H1 (cell line): ENCODE measurements around the gene PFKFB1. TPM values are rescaled to one million over a fixed set of nuclear protein-coding genes. Genes with fewer than 3 reads are reported as not detected.

Experiments
- CTCF ChIA-PET: fragments of 300-600 bp; sonication (Branson Sonifier 250); formaldehyde crosslinking; loops from one replicate; lab custom pipeline; 2021; ENCODE audit not compliant: partially characterized antibody; lab: Charles Lee
- POLR2A ChIA-PET: fragments of 300-600 bp; sonication (Branson Sonifier 250); formaldehyde crosslinking; loops from one replicate; lab custom pipeline; 2021; ENCODE audit warnings: inconsistent platforms; ENCODE audit not compliant: partially characterized antibody; lab: Charles Lee
- DNase-seq, 2 experiments: peaks; one replicate each; pipeline versions ENCODE4 v3.0.0 to v3.0.0-alpha.2; 2010 to 2022; ENCODE audit warnings: low spot score in 2 of 2, low read depth in 1 of 2, mixed read lengths in 1 of 2
- FAIRE-seq: peaks from 2 replicates; lab custom pipeline; 2011; peaks lifted over from hg19 to GRCh38; lab: Jason Lieb, UNC
- H2AFZ ChIP-seq: 2 replicates; pipeline ENCODE4 v1.8.1; 2012; ENCODE audit warnings: low read length, inconsistent platforms
- H2AK5ac ChIP-seq: 2 replicates; pipeline ENCODE4 v1.6.1; 2013; ENCODE audit warnings: low read depth, low read length
- H2BK120ac ChIP-seq: replicated peaks from 2 replicates; pipeline ENCODE3; 2013; ENCODE audit warnings: low read depth, low read length, inconsistent platforms
- H2BK12ac ChIP-seq: 2 replicates; pipeline ENCODE4 v1.6.1; 2013; ENCODE audit warnings: low read depth, low read length
- H2BK15ac ChIP-seq: 2 replicates; pipeline ENCODE4 v1.6.1; 2013; ENCODE audit warnings: low read length
- H2BK20ac ChIP-seq: 2 replicates; pipeline ENCODE4 v1.6.1; 2013; ENCODE audit warnings: low read length
- H2BK5ac ChIP-seq: 2 replicates; pipeline ENCODE4 v1.6.1; 2013; ENCODE audit warnings: low read depth, low read length
- H3K14ac ChIP-seq: 2 replicates; pipeline ENCODE4 v1.6.1; 2013; ENCODE audit warnings: inconsistent platforms; ENCODE audit not compliant: insufficient read length
- H3K18ac ChIP-seq: 2 replicates; pipeline ENCODE4 v1.6.1; 2013; ENCODE audit warnings: low read length; ENCODE audit errors: extremely low read depth
- H3K23ac ChIP-seq: 2 replicates; pipeline ENCODE4 v1.6.1; 2013; ENCODE audit warnings: inconsistent platforms; ENCODE audit not compliant: insufficient read length
- H3K23me2 ChIP-seq: 2 replicates; pipeline ENCODE4 v1.6.1; 2013; ENCODE audit warnings: low read depth, low read length
- H3K27ac ChIP-seq: 2 replicates; pipeline ENCODE4 v1.6.1; 2011; ENCODE audit warnings: low read depth, low read length, inconsistent platforms
- H3K27me3 ChIP-seq, 4 experiments: replicated peaks in 1 of 4; 1 replicate in 1 of 4; 2 replicates in 3 of 4; pipeline versions ENCODE4 v1.6.1 to v1.8.1; 2011 to 2013; ENCODE audit warnings: low read length in 3 of 4, mild to moderate bottlenecking in 3 of 4, inconsistent platforms in 2 of 4, mixed read lengths in 2 of 4, moderate library complexity in 1 of 4; ENCODE audit not compliant: control insufficient read depth in 3 of 4, insufficient read depth in 3 of 4; ENCODE audit errors: extremely low read depth in 1 of 4
- H3K36me3 ChIP-seq, 4 experiments: 2 replicates each; pipeline versions ENCODE4 v1.6.1 to v1.8.1; 2011 to 2013; ENCODE audit warnings: mild to moderate bottlenecking in 4 of 4, low read length in 3 of 4, moderate library complexity in 2 of 4, control low read depth in 1 of 4, inconsistent platforms in 1 of 4; ENCODE audit not compliant: insufficient read depth in 4 of 4, control insufficient read depth in 2 of 4
- H3K4ac ChIP-seq: replicated peaks from 2 replicates; pipeline ENCODE3; 2013; ENCODE audit warnings: low read length, low read depth, mixed read lengths, inconsistent platforms; ENCODE audit not compliant: insufficient read length
- H3K4me1 ChIP-seq, 4 experiments: replicated peaks in 1 of 4; 1 replicate in 1 of 4; 2 replicates in 3 of 4; pipeline versions ENCODE4 v1.6.1 to v1.8.1; 2011 to 2013; ENCODE audit warnings: low read length in 3 of 4, inconsistent platforms in 2 of 4, mixed read lengths in 1 of 4; ENCODE audit not compliant: insufficient read depth in 4 of 4, control insufficient read depth in 3 of 4
- H3K4me2 ChIP-seq, 2 experiments: 2 replicates each; pipeline versions ENCODE4 v1.6.1 to v1.8.1; 2011 to 2013; ENCODE audit warnings: low read depth in 2 of 2, low read length in 2 of 2, control low read depth in 1 of 2, inconsistent platforms in 1 of 2, mild to moderate bottlenecking in 1 of 2; ENCODE audit not compliant: insufficient read depth in 1 of 2
- H3K4me3 ChIP-seq, 4 experiments: fragments of 200-600, 300-600 bp in 1 of 4; sonication (generic), shearing (Covaris generic), sonication (Bioruptor Twin) in 1 of 4; 2 replicates each; pipeline versions ENCODE4 v1.5.1 to v1.8.1; 2011 to 2016; ENCODE audit warnings: low read length in 4 of 4, low read depth in 3 of 4, control low read depth in 2 of 4, inconsistent platforms in 2 of 4, mild to moderate bottlenecking in 2 of 4, mixed read lengths in 1 of 4, moderate library complexity in 1 of 4; ENCODE audit not compliant: insufficient read depth in 2 of 4; ENCODE audit errors: extremely low read depth in 1 of 4
- H3K56ac ChIP-seq: replicated peaks from 2 replicates; pipeline ENCODE3; 2013; ENCODE audit warnings: low read depth, mild to moderate bottlenecking, mixed read lengths, low read length, inconsistent platforms; ENCODE audit not compliant: insufficient read length
- H3K79me1 ChIP-seq: 2 replicates; pipeline ENCODE4 v1.6.1; 2013; ENCODE audit warnings: low read depth, low read length, control low read depth
- H3K79me2 ChIP-seq, 2 experiments: 2 replicates each; pipeline versions ENCODE4 v1.6.1 to v1.8.1; 2012 to 2013; ENCODE audit warnings: low read length in 2 of 2, mild to moderate bottlenecking in 2 of 2, inconsistent platforms in 1 of 2; ENCODE audit not compliant: insufficient read depth in 2 of 2, control insufficient read depth in 1 of 2
- H3K9ac ChIP-seq, 4 experiments: replicated peaks in 1 of 4; 1 replicate in 1 of 4; 2 replicates in 3 of 4; pipeline versions ENCODE4 v1.6.1 to v1.8.1; 2011 to 2013; ENCODE audit warnings: low read depth in 3 of 4, low read length in 3 of 4, control low read depth in 2 of 4, mild to moderate bottlenecking in 2 of 4, moderate library complexity in 2 of 4, inconsistent platforms in 1 of 4; ENCODE audit errors: extremely low read depth in 1 of 4
- H3K9me3 ChIP-seq, 2 experiments: 2 replicates each; pipeline versions ENCODE4 v1.6.1 to v1.8.1; 2012 to 2013; ENCODE audit warnings: mild to moderate bottlenecking in 2 of 2, moderate library complexity in 2 of 2, control low read depth in 1 of 2, inconsistent platforms in 1 of 2, low read depth in 1 of 2, low read length in 1 of 2, mixed read lengths in 1 of 2; ENCODE audit not compliant: insufficient read depth in 2 of 2
- H4K20me1 ChIP-seq, 2 experiments: replicated peaks in 1 of 2; 2 replicates each; pipeline versions ENCODE3 to v1.8.1; 2011 to 2013; ENCODE audit warnings: inconsistent platforms in 2 of 2, low read length in 2 of 2, mild to moderate bottlenecking in 1 of 2; ENCODE audit not compliant: insufficient read depth in 2 of 2, control insufficient read depth in 1 of 2
- H4K5ac ChIP-seq: 2 replicates; pipeline ENCODE4 v1.6.1; 2013; ENCODE audit warnings: low read length, low read depth, mixed read lengths, inconsistent platforms; ENCODE audit not compliant: insufficient read length
- H4K8ac ChIP-seq: 2 replicates; pipeline ENCODE4 v1.8.0; 2013; ENCODE audit warnings: mild to moderate bottlenecking, moderate library complexity, low read length, inconsistent platforms; ENCODE audit not compliant: insufficient read depth; ENCODE audit errors: extremely low read depth
- H4K91ac ChIP-seq: replicated peaks from 2 replicates; pipeline ENCODE3; 2013; ENCODE audit warnings: low read length, mixed read lengths, inconsistent platforms; ENCODE audit not compliant: insufficient read length
- KDM4A ChIP-seq: IDR thresholded peaks from one replicate; pipeline ENCODE4 v1.7.1; 2012; ENCODE audit warnings: low read depth, mild to moderate bottlenecking, moderate library complexity, low read length, inconsistent platforms; ENCODE audit not compliant: severe bottlenecking
- TAF1 ChIP-seq: IDR thresholded peaks from 2 replicates; pipeline ENCODE4 v1.6.1; 2011; ENCODE audit warnings: mild to moderate bottlenecking, low read depth, low read length
- WGBS, 2 experiments: shearing (Covaris generic) in 1 of 2; methylation state at CpG; one replicate each; pipeline versions ENCODE4 v1.1.6 to v1.1.7; 2013 to 2015; ENCODE audit warnings: low lambda C conversion rate in 2 of 2, mixed read lengths in 2 of 2, inconsistent platforms in 1 of 2, low coverage in 1 of 2, missing lambda C conversion rate in 1 of 2; ENCODE audit not compliant: insufficient replicate concordance in 2 of 2, insufficient coverage in 1 of 2, insufficient read length in 1 of 2; ENCODE audit errors: extremely low coverage in 1 of 2, missing lambda C conversion rate in 1 of 2; 5-methylcytosine and 5-hydroxymethylcytosine counted together
- polyA plus RNA-seq, 7 experiments: library from polyadenylated mRNA; depleted of rRNA in 3 of 7; stranded (reverse) in 5 of 7; unstranded in 2 of 7; fragments of >200 nt in 5 of 7; fragments of 200-250 nt in 2 of 7; gene quantifications; 1 replicate in 5 of 7; 2 replicates in 1 of 7; 4 replicates in 1 of 7; pipeline versions ENCODE4 v1.2.1 to v1.2.3, GENCODE V29; 2011 to 2013; ENCODE audit warnings: missing spikeins in 2 of 7, mixed read lengths in 2 of 7
- total RNA-seq: library from RNA; stranded (reverse); fragmentation: NEBNext Ultra II Directional; extraction: Animal tissue kit (Norgen Biotek cat#: 25700); gene quantifications from 2 replicates; pipeline ENCODE4 v1.2.1, GENCODE V29; 2021

PFKFB1 gene
- total and polyA plus RNA-seq, 2 of the 8 experiments (the other 6 are each of a cell fraction or from before 2014, with no cell fraction given) = 0.26 to 0.30 TPM

GRCh38 chrX:54930291-54931049 is 63.5 kb downstream of the PFKFB1 start:
- POLR2A ChIA-PET = no interaction called here
- Histone ChIP-seq H3K23ac (no peak overlapping the region), H3K79me2 (no peaks in the 10 kb centered on the region), H3K9me3 (no peaks in the 10 kb centered on the region), H3K4ac (no peak overlapping the region)
- TF ChIP-seq TAF1 (no peak), KDM4A (no peak)
- TF ChIP-seq, all 59 proteins: peak for 0
- CTCF ChIA-PET = no interaction called here
- no peak overlapping the region for H2AK5ac ChIP-seq
- H3K18ac ChIP-seq = no peak overlapping the region
- no peak overlapping the region for H4K8ac ChIP-seq
- no peak for DNase-seq
- no peak overlapping the region for H2BK12ac ChIP-seq
- H3K79me1 ChIP-seq = no peaks in the 10 kb centered on the region
- WGBS, 2 experiments = 89% methylated on average over 14 of the region's 17 CpGs; no CpG with 5 or more reads in 1 of the 2 experiments
- no peak overlapping the region for H2BK20ac ChIP-seq
- peaks cover 0 to 49% (median 19%) of the 10 kb centered on the region in 4 experiments; a peak in 5 of 8 replicates for H3K36me3 ChIP-seq
- FAIRE-seq = no peak
- no peak overlapping the region for H2BK15ac ChIP-seq
- no peak overlapping the region for H3K9ac ChIP-seq
- no peak overlapping the region for H4K5ac ChIP-seq
- H4K91ac ChIP-seq = no peak overlapping the region
- H3K4me3 ChIP-seq = no peak overlapping the region
- no peaks in the 10 kb centered on the region for H3K27me3 ChIP-seq
- H3K4me1 ChIP-seq = no peaks in the 10 kb centered on the region
- no peak overlapping the region for H3K56ac ChIP-seq
- no peak overlapping the region for H2AFZ ChIP-seq
- H4K20me1 ChIP-seq = peaks cover 0 to 7% of the 10 kb centered on the region in 2 experiments
- H2BK120ac ChIP-seq = no peak overlapping the region
- H3K14ac ChIP-seq = no peak overlapping the region
- no peak overlapping the region for H3K4me2 ChIP-seq
- H2BK5ac ChIP-seq = no peak overlapping the region
- H3K23me2 ChIP-seq = no peaks in the 10 kb centered on the region
- H3K27ac ChIP-seq = no peak overlapping the region
